PC-9 (cell line): Measurements from ENCODE around the gene PEAK1. TPM values are rescaled to one million over a fixed set of nuclear protein-coding genes. Genes with fewer than 3 reads are reported as not detected.

Experiments used
- BruUV-seq: library from RNA; stranded (reverse); fragments of 400-500 nt; replicated peaks from 2 replicates; lab custom pipeline; 2021; lab: Mats Ljungman, UMichigan
- CTCF ChIA-PET: fragments of 300-600 bp; sonication (Branson Sonifier 250); formaldehyde crosslinking; loops from one replicate; lab custom pipeline; 2022; ENCODE audit warnings: antibody characterized with exemption; lab: Charles Lee
- POLR2A ChIA-PET: fragments of 300-600 bp; sonication (Branson Sonifier 250); formaldehyde crosslinking; loops from one replicate; lab custom pipeline; 2022; ENCODE audit warnings: antibody characterized with exemption; ENCODE audit not compliant: unreplicated experiment; lab: Charles Lee
- DNase-seq, 2 experiments: peaks; one replicate each; pipeline versions ENCODE4 v3.0.0 to v3.0.0-alpha.2; 2015 to 2022; ENCODE audit warnings: mixed read lengths in 1 of 2
- H2AFZ ChIP-seq: fragments of 200-600 bp; sonication (generic); 2 replicates; pipeline ENCODE4 v1.8.1; 2017; ENCODE audit warnings: antibody characterized with exemption
- H3F3A ChIP-seq: fragments of 200-600 bp; sonication (generic); 2 replicates; pipeline ENCODE4 v1.8.1; 2017; ENCODE audit warnings: antibody characterized with exemption, mild to moderate bottlenecking, low read depth; ENCODE audit not compliant: insufficient read depth
- H3K27ac ChIP-seq: fragments of 200-600 bp; sonication (generic); 2 replicates; pipeline ENCODE4 v1.6.1; 2016; ENCODE audit warnings: mixed run types
- H3K27me3 ChIP-seq: fragments of 200-600 bp; sonication (generic); 2 replicates; pipeline ENCODE4 v1.6.1; 2016; ENCODE audit warnings: low read depth, mixed run types; ENCODE audit not compliant: insufficient read depth
- H3K36me3 ChIP-seq: fragments of 200-600 bp; sonication (generic); 2 replicates; pipeline ENCODE4 v1.6.1; 2016; ENCODE audit warnings: low read depth, mixed run types
- H3K4me1 ChIP-seq: fragments of 200-600 bp; sonication (generic); replicated peaks from 2 replicates; pipeline ENCODE4 v1.6.1; 2016; ENCODE audit warnings: mixed run types; ENCODE audit not compliant: insufficient read depth
- H3K4me2 ChIP-seq: fragments of 200-600 bp; sonication (generic); 2 replicates; pipeline ENCODE4 v1.6.1; 2017; ENCODE audit warnings: mixed run types
- H3K4me3 ChIP-seq: fragments of 200-600 bp; sonication (generic); 2 replicates; pipeline ENCODE4 v1.6.1; 2016; ENCODE audit warnings: mixed run types
- H3K79me2 ChIP-seq: fragments of 200-600 bp; sonication (generic); 2 replicates; pipeline ENCODE4 v1.6.1; 2017; ENCODE audit warnings: low read depth, mixed run types
- H3K9me2 ChIP-seq: fragments of 200-600 bp; sonication (generic); 2 replicates; pipeline ENCODE4 v1.8.1; 2017; ENCODE audit warnings: mild to moderate bottlenecking; ENCODE audit not compliant: insufficient read depth
- H3K9me3 ChIP-seq: fragments of 200-600 bp; sonication (generic); 2 replicates; pipeline ENCODE4 v1.8.1; 2016; ENCODE audit warnings: low read depth; ENCODE audit not compliant: insufficient read depth
- H4K20me1 ChIP-seq: fragments of 200-600 bp; sonication (generic); 2 replicates; pipeline ENCODE4 v1.8.1; 2017; ENCODE audit not compliant: insufficient read depth
- EZH2 ChIP-seq: fragments of 200-600 bp; sonication (generic); IDR thresholded peaks from 2 replicates; pipeline ENCODE4 v1.8.0; 2017; ENCODE audit warnings: antibody characterized with exemption, low read depth
- intact Hi-C: fragments of 100-400 bp; cut with micrococcal nuclease; formaldehyde crosslinking; loops from one replicate; pipeline ENCODE4 v1.10.0; 2022; ENCODE audit not compliant: unreplicated experiment
- total RNA-seq: library from RNA; stranded (reverse); gene quantifications from 2 replicates; pipeline ENCODE4 v1.2.3, GENCODE V29; 2021
- TF ChIP-seq, protein P1 (sequence below): fragments of 200-600 bp; sonication (generic); conservative IDR thresholded peaks from 2 replicates; pipeline ENCODE4 v1.6.1; 2017; ENCODE audit warnings: mixed run types, antibody characterized with exemption, mild to moderate bottlenecking, moderate library complexity

Gene PEAK1
- total RNA-seq, 1 experiment from 2014 or later: 20.7 TPM

DNA sequence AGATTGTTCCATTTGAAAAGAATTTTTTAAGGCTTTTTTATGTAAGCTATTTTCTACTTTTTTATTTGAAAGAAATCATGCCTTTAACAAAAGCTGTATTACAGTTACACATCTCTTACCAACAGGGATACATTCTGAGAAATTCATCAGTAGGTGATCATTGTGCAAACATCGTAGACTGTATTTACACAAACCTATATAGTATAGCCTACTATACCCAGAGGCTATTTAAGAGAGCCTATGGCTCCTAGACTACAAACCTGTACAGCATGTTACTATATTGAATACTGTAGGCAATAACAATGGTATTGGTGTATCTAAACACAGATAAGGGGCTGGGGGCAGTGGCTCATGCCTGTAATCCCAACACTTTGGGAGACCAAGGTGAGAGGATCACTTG, 43.1 kb downstream of the PEAK1 start:
- no peak overlapping the region for H2AFZ ChIP-seq
- no peaks in the 10 kb centered on the region for H4K20me1 ChIP-seq
- DNase-seq: no peak
- H3K36me3 ChIP-seq: no peaks in the 10 kb centered on the region
- no peaks in the 10 kb centered on the region for H3K27me3 ChIP-seq
- H3K9me3 ChIP-seq: no peaks in the 10 kb centered on the region
- intact Hi-C loops: no loop called here
- no peaks in the 10 kb centered on the region for H3F3A ChIP-seq
- ChIA-PET POLR2A (no interaction called here), CTCF (no interaction called here)
- H3K4me2 ChIP-seq: no peak overlapping the region
- no peaks in the 10 kb centered on the region for H3K9me2 ChIP-seq
- no peaks in the 10 kb centered on the region for H3K4me1 ChIP-seq
- BruUV-seq: no TSS peak
- TF ChIP-seq EZH2: no peak
- TF ChIP-seq, protein P1, sequence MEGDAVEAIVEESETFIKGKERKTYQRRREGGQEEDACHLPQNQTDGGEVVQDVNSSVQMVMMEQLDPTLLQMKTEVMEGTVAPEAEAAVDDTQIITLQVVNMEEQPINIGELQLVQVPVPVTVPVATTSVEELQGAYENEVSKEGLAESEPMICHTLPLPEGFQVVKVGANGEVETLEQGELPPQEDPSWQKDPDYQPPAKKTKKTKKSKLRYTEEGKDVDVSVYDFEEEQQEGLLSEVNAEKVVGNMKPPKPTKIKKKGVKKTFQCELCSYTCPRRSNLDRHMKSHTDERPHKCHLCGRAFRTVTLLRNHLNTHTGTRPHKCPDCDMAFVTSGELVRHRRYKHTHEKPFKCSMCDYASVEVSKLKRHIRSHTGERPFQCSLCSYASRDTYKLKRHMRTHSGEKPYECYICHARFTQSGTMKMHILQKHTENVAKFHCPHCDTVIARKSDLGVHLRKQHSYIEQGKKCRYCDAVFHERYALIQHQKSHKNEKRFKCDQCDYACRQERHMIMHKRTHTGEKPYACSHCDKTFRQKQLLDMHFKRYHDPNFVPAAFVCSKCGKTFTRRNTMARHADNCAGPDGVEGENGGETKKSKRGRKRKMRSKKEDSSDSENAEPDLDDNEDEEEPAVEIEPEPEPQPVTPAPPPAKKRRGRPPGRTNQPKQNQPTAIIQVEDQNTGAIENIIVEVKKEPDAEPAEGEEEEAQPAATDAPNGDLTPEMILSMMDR: no peak
- no peak overlapping the region for H3K27ac ChIP-seq
- no peak overlapping the region for H3K4me3 ChIP-seq
- H3K79me2 ChIP-seq: no peaks in the 10 kb centered on the region

DNA sequence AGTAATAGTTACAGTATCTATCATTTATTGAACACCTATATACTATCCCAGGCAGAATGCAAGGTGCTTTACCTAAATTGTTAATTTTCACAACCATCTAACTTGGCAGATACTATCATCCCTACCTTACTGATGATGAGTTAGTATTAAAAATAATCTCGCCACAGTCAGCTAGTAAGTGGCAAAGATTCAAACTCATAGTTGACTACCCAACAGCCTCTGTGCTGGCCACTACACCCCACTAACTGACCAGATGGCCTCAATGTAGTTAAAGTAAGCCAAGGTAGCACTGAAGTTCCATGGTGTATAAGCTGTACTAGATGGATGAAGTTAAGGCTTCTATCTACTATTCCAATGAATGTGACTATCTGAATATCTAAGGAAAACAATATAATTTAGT, 44.8 kb downstream of the PEAK1 start:
- Histone ChIP-seq H3K27ac (no peak overlapping the region), H3K4me2 (no peak overlapping the region), H3K4me1 (no peaks in the 10 kb centered on the region), H3K4me3 (no peak overlapping the region), H3K36me3 (no peaks in the 10 kb centered on the region), H3F3A (no peaks in the 10 kb centered on the region), H3K9me2 (no peaks in the 10 kb centered on the region), H3K79me2 (no peaks in the 10 kb centered on the region), H2AFZ (no peak overlapping the region), H3K27me3 (no peaks in the 10 kb centered on the region), H4K20me1 (no peaks in the 10 kb centered on the region), H3K9me3 (no peaks in the 10 kb centered on the region)
- ChIA-PET CTCF (no interaction called here), POLR2A (no interaction called here)
- TF ChIP-seq, protein P1: no peak
- TF ChIP-seq EZH2: no peak
- no TSS peak for BruUV-seq
- intact Hi-C loops: no loop called here
- DNase-seq: no peak

DNA sequence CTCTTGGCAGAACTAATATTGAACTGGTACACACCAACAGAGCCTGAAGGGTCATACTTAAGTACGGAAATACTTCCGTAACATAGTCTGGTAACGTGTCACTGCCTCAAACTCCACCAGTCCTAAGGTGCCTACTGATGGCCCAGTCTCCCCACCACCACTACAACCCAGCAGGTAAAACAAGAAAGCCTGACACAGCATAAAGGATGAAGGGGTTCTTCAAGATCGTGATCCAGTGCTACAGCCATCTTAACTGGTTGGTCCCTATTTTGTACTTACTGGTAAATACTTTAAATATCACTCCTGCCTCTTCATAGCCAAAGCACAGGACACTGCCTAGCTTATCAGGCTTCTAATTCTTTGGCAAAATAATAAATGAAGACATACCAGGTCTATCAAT, 46.5 kb downstream of the PEAK1 start:
- H3K79me2 ChIP-seq: no peaks in the 10 kb centered on the region
- CTCF ChIA-PET: no interaction called here

More for the DNA sequence above, 46.5 kb downstream of the PEAK1 start:
- H3K36me3 ChIP-seq: no peaks in the 10 kb centered on the region
- H3K4me1 ChIP-seq: no peaks in the 10 kb centered on the region
- intact Hi-C loops: no loop called here
- no peak overlapping the region for H3K4me3 ChIP-seq
- POLR2A ChIA-PET: no interaction called here
- no peak overlapping the region for H3K4me2 ChIP-seq
- no peak overlapping the region for H3K27ac ChIP-seq
- no peaks in the 10 kb centered on the region for H3K27me3 ChIP-seq
- H4K20me1 ChIP-seq: no peaks in the 10 kb centered on the region
- no peak for DNase-seq
- H3F3A ChIP-seq: no peaks in the 10 kb centered on the region
- TF ChIP-seq, protein P1: no peak
- TF ChIP-seq EZH2: no peak
- H3K9me2 ChIP-seq: no peaks in the 10 kb centered on the region
- H3K9me3 ChIP-seq: no peaks in the 10 kb centered on the region
- BruUV-seq: no TSS peak
- H2AFZ ChIP-seq: no peak overlapping the region
